ENCODE results near the gene CDH4.

DNA sequence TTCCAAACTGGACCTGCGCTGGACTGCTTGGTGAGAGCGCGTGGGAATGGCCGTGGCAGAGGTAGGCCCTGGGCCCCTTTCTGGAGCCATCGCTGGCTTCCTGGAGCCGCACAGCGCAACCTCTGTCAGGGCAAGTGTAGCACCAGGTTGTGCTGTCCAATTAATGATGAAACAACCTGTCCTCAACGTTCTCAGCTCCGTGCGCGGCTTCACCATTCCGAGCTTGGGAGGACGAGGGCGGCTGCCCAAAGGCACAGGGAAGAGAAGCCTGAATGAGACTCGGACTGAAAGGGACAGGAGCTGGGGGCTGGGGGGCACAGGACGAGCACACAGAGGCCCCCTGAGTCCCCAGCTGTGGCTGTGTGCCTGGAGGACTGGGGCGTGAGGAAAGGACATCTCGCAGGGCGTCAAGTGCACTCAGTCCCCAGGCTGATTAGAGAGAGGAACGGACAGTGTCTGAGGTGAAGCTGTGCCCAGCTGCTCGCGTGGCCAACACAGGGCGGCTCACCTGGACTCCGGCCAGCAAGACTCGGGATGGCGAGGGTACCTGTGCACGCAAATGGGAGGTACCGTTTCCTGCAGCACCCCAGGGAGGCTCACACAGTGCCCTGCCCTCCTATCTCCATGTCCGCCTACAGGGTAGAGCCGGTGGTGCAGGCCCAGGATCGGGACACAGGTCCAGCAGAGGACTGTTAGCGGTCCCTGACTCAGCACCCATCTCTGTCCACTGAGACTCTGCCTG, 410.3 kb downstream of the CDH4 start:
- TF ChIP-seq CTCF (IDR thresholded peaks at IDR 0.05) = no peak
- TF ChIP-seq POLR2A (IDR thresholded peaks at IDR 0.05) = no peak

All from sigmoid colon (tissue), 3 donors.